ENCODE measurements around the gene ESD. TPM values are rescaled to one million over a fixed set of nuclear protein-coding genes. Genes with fewer than 3 reads are reported as not detected.

The ESD gene
- 36.7 and 42.4 TPM in 2 replicates for total RNA-seq

- DNase-seq (ENCODE audit: low read depth), result peak; percentile 68
- no peaks in the 10 kb centered on the region for H3K27me3 ChIP-seq (ENCODE audit: control insufficient read depth, insufficient read depth, low read length)
- no peak for TF ChIP-seq CTCF (IDR thresholded peaks at IDR 0.05; ENCODE audit: insufficient read depth, low read length, severe bottlenecking)
- no peak for FAIRE-seq
- H3K36me3 ChIP-seq (ENCODE audit: control insufficient read depth, insufficient read depth, low read length), result no peaks in the 10 kb centered on the region
- peak within 1 kb of the TSS; percentile 99 for H3K4me3 ChIP-seq (ENCODE audit: low read depth, low read length)
Measured at GRCh38 chr13:46796515-46797474, at the start of gene ESD. Gene ESD, minus strand, starts transcription at chr13:46797161. Its CDS starts 5,748 bp downstream, at chr13:46791413.

GRCh38 chr13:46846726-46847125, 49.8 kb upstream of the ESD start:
- Histone ChIP-seq H3K36me3 (ENCODE audit: control insufficient read depth, insufficient read depth, low read length) (no peaks in the 10 kb centered on the region), H3K4me3 (ENCODE audit: low read depth, low read length) (no peak overlapping the region), H3K27me3 (ENCODE audit: control insufficient read depth, insufficient read depth, low read length) (no peaks in the 10 kb centered on the region)
- no peak for DNase-seq (ENCODE audit: low read depth)
- no peak for TF ChIP-seq CTCF (IDR thresholded peaks at IDR 0.05; ENCODE audit: insufficient read depth, low read length, severe bottlenecking)
- FAIRE-seq, result no peak

- TF ChIP-seq CTCF (IDR thresholded peaks at IDR 0.05; ENCODE audit: insufficient read depth, low read length, severe bottlenecking), result no peak
- Histone ChIP-seq H3K36me3 (ENCODE audit: control insufficient read depth, insufficient read depth, low read length) (no peaks in the 10 kb centered on the region), H3K4me3 (ENCODE audit: low read depth, low read length) (no peak overlapping the region), H3K27me3 (ENCODE audit: control insufficient read depth, insufficient read depth, low read length) (no peaks in the 10 kb centered on the region)
- peak; percentile 75 for FAIRE-seq
- no peak for DNase-seq (ENCODE audit: low read depth)
Measured at GRCh38 chr13:46845146-46845545, 48.2 kb upstream of the ESD start.

GRCh38 chr13:46844431-46844830, 47.5 kb upstream of the ESD start:
- DNase-seq (ENCODE audit: low read depth) (peak; percentile 41), FAIRE-seq (no peak)
- Histone ChIP-seq H3K27me3 (ENCODE audit: control insufficient read depth, insufficient read depth, low read length) (no peaks in the 10 kb centered on the region), H3K36me3 (ENCODE audit: control insufficient read depth, insufficient read depth, low read length) (no peaks in the 10 kb centered on the region), H3K4me3 (ENCODE audit: low read depth, low read length) (no peak overlapping the region)
- no peak for TF ChIP-seq CTCF (IDR thresholded peaks at IDR 0.05; ENCODE audit: insufficient read depth, low read length, severe bottlenecking)

- H3K36me3 ChIP-seq (ENCODE audit: control insufficient read depth, insufficient read depth, low read length), result no peaks in the 10 kb centered on the region
- no peak for TF ChIP-seq CTCF (IDR thresholded peaks at IDR 0.05; ENCODE audit: insufficient read depth, low read length, severe bottlenecking)
- H3K4me3 ChIP-seq (ENCODE audit: low read depth, low read length), result no peak overlapping the region
- H3K27me3 ChIP-seq (ENCODE audit: control insufficient read depth, insufficient read depth, low read length), result no peaks in the 10 kb centered on the region
- no peak for FAIRE-seq
- no peak for DNase-seq (ENCODE audit: low read depth)
Measured at GRCh38 chr13:46839399-46839798, 42.4 kb upstream of the ESD start.

Data from bronchial epithelial cell (primary cell).